DMS 273 (cell line): Measurements from ENCODE around the gene CHP2.

Experiments used
- DNase-seq: peaks from one replicate; lab custom pipeline; 2025; ENCODE audit not compliant: unreplicated experiment; lab: John Stamatoyannopoulos, UW

Gene CHP2

DNA sequence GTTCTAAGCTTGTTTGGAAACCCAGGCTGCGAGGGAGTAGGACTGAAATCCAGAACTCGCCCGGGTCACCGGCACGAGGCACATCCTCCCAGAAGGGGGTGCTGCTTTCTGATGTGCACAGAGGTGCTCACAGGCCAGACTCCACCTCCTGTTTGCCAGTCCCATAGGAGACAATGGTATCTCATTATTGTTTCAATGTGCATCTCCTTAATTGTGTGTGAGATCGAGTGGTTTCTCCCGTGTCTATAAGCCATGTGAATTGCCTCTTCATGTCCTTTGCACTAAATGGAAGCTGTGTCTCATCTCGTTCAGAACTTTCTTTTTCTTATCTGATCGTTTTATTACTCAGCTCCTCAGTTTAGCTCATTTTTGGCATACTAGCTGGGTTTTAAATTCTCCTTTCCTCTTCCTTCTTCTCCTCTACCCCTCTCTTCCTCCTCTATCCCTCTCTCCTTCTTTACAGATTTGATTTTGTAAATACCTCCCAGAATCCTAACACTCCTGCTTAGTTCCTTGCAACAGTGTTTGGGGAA is 48.8 kb downstream of the CHP2 start:
- DNase-seq = peak; percentile 57

GRCh38 chr16:23807028-23807427 is 52.2 kb downstream of the CHP2 start:
- no peak for DNase-seq
